Fibroblast of the aortic adventitia (primary cell): ENCODE measurements around the gene GPR157. TPM values are rescaled to one million over a fixed set of nuclear protein-coding genes. Genes with fewer than 3 reads are reported as not detected.
"Not testable (repeated sequence)": the region's sequence is repeated elsewhere in the genome, so short reads cannot be mapped to it uniquely, and the experiment has no call there.

ENCODE experiments used
- DNase-seq: peaks from one replicate; pipeline ENCODE4 v3.0.0-alpha.2; 2010; ENCODE audit warnings: low read depth
- H3K4me3 ChIP-seq: 2 replicates; pipeline ENCODE4 v1.5.1; 2011; ENCODE audit warnings: low read depth, mild to moderate bottlenecking, control low read depth, low read length, moderate library complexity
- total RNA-seq: library from RNA; depleted of rRNA; stranded (reverse); fragments of >200 nt; gene quantifications from 2 replicates; pipeline ENCODE4 v1.2.3, GENCODE V29; 2012; ENCODE audit warnings: low replicate concordance
- TF ChIP-seq, protein P1 (sequence below): IDR thresholded peaks from 2 replicates; pipeline ENCODE4 v1.5.1; 2011; ENCODE audit warnings: mild to moderate bottlenecking, low read length, control low read depth, inconsistent platforms; ENCODE audit not compliant: insufficient read depth

The GPR157 gene
- total RNA-seq, 1 donor = 1.6 TPM

DNA sequence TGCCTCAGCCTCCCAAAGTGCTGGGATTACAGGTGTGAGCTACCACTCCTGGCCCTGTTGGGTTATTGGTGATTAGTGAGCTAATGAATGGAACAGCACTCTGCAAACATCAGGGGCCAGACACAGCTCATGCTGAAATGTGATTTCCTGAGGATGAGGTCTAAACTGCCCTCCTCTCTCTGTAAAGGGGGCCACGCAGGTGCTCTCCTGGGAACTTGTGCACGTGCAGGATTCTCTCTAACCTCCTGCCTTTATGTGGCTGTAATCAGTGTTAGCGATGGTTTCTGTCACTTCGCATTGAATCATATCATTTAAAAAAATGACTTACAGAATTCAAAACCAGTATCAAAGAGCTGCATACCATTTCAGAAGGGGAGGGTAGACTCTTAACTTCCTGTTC lies 3.6 kb downstream of the GPR157 start:
- no peak for DNase-seq
- H3K4me3 ChIP-seq = no peak overlapping the region
- TF ChIP-seq, protein P1, sequence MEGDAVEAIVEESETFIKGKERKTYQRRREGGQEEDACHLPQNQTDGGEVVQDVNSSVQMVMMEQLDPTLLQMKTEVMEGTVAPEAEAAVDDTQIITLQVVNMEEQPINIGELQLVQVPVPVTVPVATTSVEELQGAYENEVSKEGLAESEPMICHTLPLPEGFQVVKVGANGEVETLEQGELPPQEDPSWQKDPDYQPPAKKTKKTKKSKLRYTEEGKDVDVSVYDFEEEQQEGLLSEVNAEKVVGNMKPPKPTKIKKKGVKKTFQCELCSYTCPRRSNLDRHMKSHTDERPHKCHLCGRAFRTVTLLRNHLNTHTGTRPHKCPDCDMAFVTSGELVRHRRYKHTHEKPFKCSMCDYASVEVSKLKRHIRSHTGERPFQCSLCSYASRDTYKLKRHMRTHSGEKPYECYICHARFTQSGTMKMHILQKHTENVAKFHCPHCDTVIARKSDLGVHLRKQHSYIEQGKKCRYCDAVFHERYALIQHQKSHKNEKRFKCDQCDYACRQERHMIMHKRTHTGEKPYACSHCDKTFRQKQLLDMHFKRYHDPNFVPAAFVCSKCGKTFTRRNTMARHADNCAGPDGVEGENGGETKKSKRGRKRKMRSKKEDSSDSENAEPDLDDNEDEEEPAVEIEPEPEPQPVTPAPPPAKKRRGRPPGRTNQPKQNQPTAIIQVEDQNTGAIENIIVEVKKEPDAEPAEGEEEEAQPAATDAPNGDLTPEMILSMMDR = no peak

DNA sequence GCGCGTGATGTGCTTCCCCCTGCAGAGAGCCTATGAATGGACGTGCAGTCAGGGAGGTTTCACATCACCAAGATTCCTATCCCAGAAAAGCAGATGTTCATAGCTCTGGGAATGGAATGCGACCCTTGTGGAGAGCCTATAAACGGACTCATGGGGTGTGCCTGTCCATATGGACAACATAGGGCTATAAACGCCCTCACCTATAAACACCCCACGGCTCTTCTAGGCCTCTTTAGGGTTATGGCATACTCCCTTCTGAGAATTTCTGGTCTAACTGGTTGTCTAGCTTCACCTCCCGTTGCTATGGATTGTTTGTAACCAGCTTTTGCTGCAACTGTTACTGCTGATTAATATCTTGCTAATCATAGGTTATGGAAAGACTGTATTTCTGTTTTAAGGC lies 4.5 kb downstream of the GPR157 start:
- not testable (repeated sequence) for DNase-seq, H3K4me3 ChIP-seq

DNA sequence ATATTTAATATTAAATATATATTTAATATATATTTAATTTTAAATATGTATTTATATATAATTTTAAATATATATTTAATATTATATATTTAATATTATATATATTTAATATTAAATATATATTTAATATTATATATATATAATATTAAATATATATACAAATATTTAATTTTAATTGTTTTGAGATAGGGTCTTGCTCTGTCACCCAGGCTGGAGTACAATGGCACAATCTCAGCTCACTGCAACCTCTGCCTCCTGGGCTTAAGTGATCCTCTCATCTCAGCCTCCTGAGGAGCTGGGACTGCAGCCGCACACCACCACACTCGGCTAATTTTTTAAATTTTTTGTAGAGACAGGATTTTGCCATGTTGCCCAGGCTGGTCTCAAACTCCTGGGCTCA lies 5.2 kb downstream of the GPR157 start:
- H3K4me3 ChIP-seq, DNase-seq: not testable (repeated sequence)

- DNase-seq = no peak
- TF ChIP-seq, protein P1 = no peak
- H3K4me3 ChIP-seq = no peak overlapping the region
Observed at GRCh38 chr1:9121496-9122409, 7.1 kb downstream of the GPR157 start.

DNA sequence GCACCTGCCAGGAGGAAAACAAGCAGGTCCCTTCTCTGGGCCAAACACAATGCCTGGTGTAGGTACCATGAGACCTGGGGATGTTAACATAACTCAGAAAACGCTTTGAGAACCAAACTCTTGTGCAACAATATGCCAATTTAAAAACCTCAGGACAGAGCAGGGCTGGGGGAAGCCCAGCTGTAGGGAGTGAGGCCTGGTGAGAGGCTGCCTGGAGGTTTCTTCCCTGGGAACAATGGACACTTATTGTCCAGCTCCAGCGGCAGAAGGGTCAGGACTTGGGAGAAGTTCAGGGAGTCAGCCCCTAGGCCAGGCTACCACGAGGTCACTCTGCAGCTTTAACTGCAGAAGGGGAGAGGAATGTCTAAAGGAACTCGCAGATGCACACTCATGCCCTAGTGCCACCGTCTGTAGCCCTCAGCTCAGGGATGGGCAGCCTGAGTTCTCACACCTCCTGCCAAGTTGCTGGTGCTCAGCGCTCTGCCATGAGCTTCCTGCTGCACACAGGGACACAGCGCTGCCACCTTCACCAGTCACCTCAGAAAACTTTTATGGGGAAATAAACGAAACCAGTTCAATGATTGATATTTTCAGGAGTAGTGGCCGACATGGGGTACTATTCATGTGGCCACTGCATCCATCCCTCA lies 8.5 kb downstream of the GPR157 start:
- no peak for DNase-seq
- TF ChIP-seq, protein P1 = no peak
- H3K4me3 ChIP-seq = no peak overlapping the region

DNA sequence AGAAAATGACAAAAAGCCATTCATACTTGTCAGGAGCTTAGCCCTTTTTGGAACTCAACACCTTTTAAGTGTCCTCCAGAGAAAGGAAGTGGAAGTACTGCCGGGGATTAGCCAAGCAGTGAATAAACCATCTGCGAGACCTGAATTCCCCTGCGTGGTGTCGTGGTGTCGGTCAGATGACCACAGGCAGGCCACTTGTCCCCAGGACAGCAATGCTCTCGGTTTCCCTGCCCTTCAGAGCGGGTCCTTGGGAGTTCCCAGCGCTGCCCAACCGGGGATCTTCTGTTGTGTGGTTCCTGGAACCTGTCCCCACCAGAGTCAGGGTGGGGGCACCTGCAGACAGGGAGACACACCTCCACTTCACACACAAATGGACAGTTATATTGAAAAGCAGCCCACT lies 9.2 kb downstream of the GPR157 start:
- TF ChIP-seq, protein P1 = no peak
- no peak for DNase-seq
- no peak overlapping the region for H3K4me3 ChIP-seq

GRCh38 chr1:9118186-9118585 lies 10.7 kb downstream of the GPR157 start:
- TF ChIP-seq, protein P1 = no peak
- no peak for DNase-seq
- H3K4me3 ChIP-seq = no peak overlapping the region
